Activated B cell treated with CpG ODN at 0.5 μM for 24 hours (primary cell): Measurements from ENCODE around the gene ARV1. TPM values are rescaled to one million over a fixed set of nuclear protein-coding genes. Genes with fewer than 3 reads are reported as not detected.
"Not testable (repeated sequence)": the region's sequence is repeated elsewhere in the genome, so short reads cannot be mapped to it uniquely, and the experiment has no call there.

Experiments
- ATAC-seq: fragments of 200-7000 bp; cut with Tn5 transposase; one replicate; pipeline ENCODE4 v1.10.0; 2021; ENCODE audit warnings: low read depth, mild to moderate bottlenecking, moderate library complexity
- CTCF ChIA-PET: fragments of 350-600 bp; sonication (Branson Sonifier 250); formaldehyde crosslinking; loops from one replicate; lab custom pipeline; 2021; ENCODE audit warnings: antibody characterized with exemption; lab: Charles Lee
- POLR2A ChIA-PET: fragments of 350-600 bp; sonication (Branson Sonifier 250); formaldehyde crosslinking; loops from one replicate; lab custom pipeline; 2021; ENCODE audit warnings: antibody characterized with exemption; lab: Charles Lee
- DNase-seq: peaks from one replicate; pipeline ENCODE4 v3.0.0; 2022
- H3K27ac Mint-ChIP-seq: one replicate; pipeline ENCODE4 v1.8.0; 2020; ENCODE audit warnings: mixed read lengths
- H3K27me3 Mint-ChIP-seq: one replicate; pipeline ENCODE4 v1.8.0; 2021; ENCODE audit warnings: mixed read lengths
- H3K36me3 Mint-ChIP-seq: one replicate; pipeline ENCODE4 v1.8.0; 2021; ENCODE audit warnings: low read depth, mixed read lengths
- H3K4me1 Mint-ChIP-seq: one replicate; pipeline ENCODE4 v1.8.0; 2021; ENCODE audit warnings: mixed read lengths
- H3K4me3 Mint-ChIP-seq: one replicate; pipeline ENCODE4 v1.8.0; 2020; ENCODE audit warnings: mild to moderate bottlenecking, mixed read lengths
- H3K9me3 Mint-ChIP-seq: one replicate; pipeline ENCODE4 v1.8.0; 2020; ENCODE audit warnings: mixed read lengths
- intact Hi-C: fragments of 100-400 bp; cut with micrococcal nuclease; formaldehyde crosslinking; loops from one replicate; pipeline ENCODE4 v1.15.1; 2024
- total RNA-seq: library from RNA; stranded (reverse); gene quantifications from 2 replicates; pipeline ENCODE4 v1.2.3, GENCODE V29; 2022
- TF ChIP-seq, protein P1 (sequence below): fragments of 200-600 bp; IDR thresholded peaks from one replicate; pipeline ENCODE4 v1.8.0; 2022; ENCODE audit warnings: antibody characterized with exemption, mild to moderate bottlenecking

Gene ARV1
- total RNA-seq, 1 donor from 2014 or later, result 13.7 TPM

DNA sequence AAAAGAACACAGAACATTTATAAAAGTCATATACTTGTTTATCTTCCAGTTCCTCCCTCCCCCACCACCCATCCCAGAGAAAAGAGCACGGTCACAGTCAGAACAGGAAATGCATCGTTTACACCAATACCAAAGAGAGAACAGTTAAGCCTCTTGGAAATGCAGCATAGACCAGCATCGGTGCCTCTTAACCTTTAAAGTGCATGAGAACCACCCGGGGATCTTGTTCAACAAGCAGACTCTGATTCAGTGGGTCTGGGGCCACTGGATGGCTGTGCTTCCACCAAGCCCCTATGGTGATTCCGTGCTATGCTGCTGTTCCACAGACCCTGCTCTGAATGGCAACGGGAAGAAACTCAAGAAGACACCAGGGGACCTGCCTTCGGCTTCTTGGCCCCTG, 41.9 kb downstream of the ARV1 start:
- DNase-seq, result no peak
- intact Hi-C loops, result no loop called here
- Mint-ChIP-seq H3K4me3 (no peak overlapping the region), H3K27ac (no peak overlapping the region), H3K36me3 (peaks cover 9% of the 10 kb centered on the region), H3K27me3 (no peaks in the 10 kb centered on the region), H3K9me3 (no peaks in the 10 kb centered on the region), H3K4me1 (no peaks in the 10 kb centered on the region)
- no peak for ATAC-seq
- TF ChIP-seq, protein P1, sequence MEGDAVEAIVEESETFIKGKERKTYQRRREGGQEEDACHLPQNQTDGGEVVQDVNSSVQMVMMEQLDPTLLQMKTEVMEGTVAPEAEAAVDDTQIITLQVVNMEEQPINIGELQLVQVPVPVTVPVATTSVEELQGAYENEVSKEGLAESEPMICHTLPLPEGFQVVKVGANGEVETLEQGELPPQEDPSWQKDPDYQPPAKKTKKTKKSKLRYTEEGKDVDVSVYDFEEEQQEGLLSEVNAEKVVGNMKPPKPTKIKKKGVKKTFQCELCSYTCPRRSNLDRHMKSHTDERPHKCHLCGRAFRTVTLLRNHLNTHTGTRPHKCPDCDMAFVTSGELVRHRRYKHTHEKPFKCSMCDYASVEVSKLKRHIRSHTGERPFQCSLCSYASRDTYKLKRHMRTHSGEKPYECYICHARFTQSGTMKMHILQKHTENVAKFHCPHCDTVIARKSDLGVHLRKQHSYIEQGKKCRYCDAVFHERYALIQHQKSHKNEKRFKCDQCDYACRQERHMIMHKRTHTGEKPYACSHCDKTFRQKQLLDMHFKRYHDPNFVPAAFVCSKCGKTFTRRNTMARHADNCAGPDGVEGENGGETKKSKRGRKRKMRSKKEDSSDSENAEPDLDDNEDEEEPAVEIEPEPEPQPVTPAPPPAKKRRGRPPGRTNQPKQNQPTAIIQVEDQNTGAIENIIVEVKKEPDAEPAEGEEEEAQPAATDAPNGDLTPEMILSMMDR, result no peak
- ChIA-PET POLR2A (no interaction called here), CTCF (no interaction called here)

DNA sequence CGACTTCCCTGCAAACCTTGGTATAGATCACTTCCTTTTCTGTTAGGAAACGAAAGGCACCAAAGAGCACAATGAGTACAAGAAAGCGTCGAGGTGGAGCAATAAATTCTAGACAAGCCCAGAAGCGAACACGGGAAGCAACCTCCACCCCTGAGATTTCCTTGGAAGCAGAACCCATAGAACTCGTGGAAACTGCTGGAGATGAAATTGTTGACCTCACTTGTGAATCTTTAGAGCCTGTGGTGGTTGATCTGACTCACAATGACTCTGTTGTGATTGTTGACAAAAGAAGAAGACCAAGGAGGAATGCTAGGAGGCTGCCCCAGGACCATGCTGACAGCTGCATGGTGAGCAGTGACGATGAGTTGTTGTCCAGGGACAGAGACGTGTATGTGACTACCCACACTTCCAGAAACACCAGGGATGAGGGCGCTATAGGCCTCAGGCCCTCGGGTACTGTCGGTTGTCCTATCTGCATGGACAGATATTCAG, 42.7 kb downstream of the ARV1 start:
- intact Hi-C loops, result no loop called here
- H3K27me3 Mint-ChIP-seq, result no peaks in the 10 kb centered on the region
- H3K4me1 Mint-ChIP-seq, result no peaks in the 10 kb centered on the region
- ATAC-seq, result no peak
- TF ChIP-seq, protein P1, result no peak
- DNase-seq, result no peak
- POLR2A ChIA-PET, result no interaction called here
- H3K27ac Mint-ChIP-seq, result no peak overlapping the region
- no peak overlapping the region for H3K4me3 Mint-ChIP-seq
- H3K9me3 Mint-ChIP-seq, result no peaks in the 10 kb centered on the region
- CTCF ChIA-PET, result no interaction called here
- peaks cover 9% of the 10 kb centered on the region for H3K36me3 Mint-ChIP-seq

DNA sequence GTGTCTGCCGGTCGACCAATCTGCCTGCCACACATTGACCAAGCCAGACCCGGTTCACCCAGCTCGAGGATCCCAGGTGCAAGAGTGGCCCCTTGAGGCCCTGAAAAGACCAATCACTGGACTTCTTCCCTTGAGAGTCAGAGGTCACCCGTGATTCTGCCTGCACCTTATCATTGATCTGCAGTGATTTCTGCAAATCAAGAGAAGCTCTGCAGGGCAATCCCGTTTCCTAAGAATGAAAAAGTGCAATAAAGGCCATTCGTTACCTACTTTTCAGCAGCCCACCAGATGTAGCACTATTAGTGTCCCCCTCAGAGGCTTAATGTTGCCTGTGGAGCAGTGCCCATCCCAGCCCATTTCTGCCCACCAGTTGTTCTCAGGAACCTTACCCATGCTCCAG, 43.6 kb downstream of the ARV1 start:
- POLR2A ChIA-PET, H3K4me1 Mint-ChIP-seq, H3K9me3 Mint-ChIP-seq, ATAC-seq, H3K27ac Mint-ChIP-seq, H3K4me3 Mint-ChIP-seq, intact Hi-C loops, H3K27me3 Mint-ChIP-seq, DNase-seq, H3K36me3 Mint-ChIP-seq, CTCF ChIA-PET: not testable (repeated sequence)

DNA sequence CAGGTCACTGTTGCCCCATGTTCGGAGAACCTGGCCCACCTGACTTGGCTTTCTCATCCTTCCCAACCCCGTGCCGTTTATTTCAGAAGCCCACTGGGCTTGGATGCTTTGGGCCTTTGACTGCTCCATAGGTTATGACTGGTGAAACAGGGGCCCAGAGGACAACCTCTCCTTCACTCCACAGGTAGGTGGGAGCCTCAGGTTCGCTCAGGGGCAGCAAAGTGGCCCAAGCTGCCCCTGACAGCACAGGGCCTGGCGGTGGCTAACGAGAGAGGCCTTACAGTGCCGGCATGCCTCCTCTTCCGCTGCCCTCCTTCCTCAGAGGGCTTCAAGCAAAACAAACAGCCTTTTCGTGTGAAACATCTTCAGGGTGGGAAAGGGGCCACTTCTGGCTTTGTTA, 44.3 kb downstream of the ARV1 start:
- intact Hi-C loops, result no loop called here
- no peaks in the 10 kb centered on the region for H3K27me3 Mint-ChIP-seq
- no peaks in the 10 kb centered on the region for H3K4me1 Mint-ChIP-seq
- TF ChIP-seq, protein P1, result no peak
- DNase-seq (no peak), ATAC-seq (no peak)
- peaks cover 9% of the 10 kb centered on the region for H3K36me3 Mint-ChIP-seq
- ChIA-PET POLR2A (no interaction called here), CTCF (no interaction called here)
- H3K9me3 Mint-ChIP-seq, result no peaks in the 10 kb centered on the region
- no peak overlapping the region for H3K27ac Mint-ChIP-seq
- no peak overlapping the region for H3K4me3 Mint-ChIP-seq

DNA sequence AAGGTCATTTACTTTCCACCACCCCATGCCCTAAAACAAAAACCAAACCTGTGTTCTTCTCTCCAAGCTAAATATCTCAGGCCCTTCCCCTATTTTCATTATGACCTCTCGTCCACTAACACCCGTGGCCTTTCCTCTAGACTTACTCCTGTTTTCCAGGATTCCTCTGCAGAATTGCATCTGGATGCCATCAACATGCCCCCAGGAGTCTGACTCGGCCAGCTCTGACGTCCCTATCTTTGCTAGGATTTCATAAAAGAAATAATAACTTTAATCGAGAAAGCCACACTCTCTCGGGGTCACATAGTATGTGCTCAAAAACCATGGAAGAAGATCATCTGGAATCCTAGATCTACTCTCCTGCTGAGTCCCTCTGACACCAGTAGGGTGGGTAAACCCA, 47.7 kb downstream of the ARV1 start:
- no peak overlapping the region for H3K27ac Mint-ChIP-seq
- H3K9me3 Mint-ChIP-seq, result no peaks in the 10 kb centered on the region
- DNase-seq (no peak), ATAC-seq (no peak)
- POLR2A ChIA-PET, result no interaction called here
- CTCF ChIA-PET, result no interaction called here
- intact Hi-C loops, result no loop called here
- TF ChIP-seq, protein P1, result no peak
- H3K4me1 Mint-ChIP-seq, result peaks cover 5% of the 10 kb centered on the region
- no peak overlapping the region for H3K4me3 Mint-ChIP-seq
- no peaks in the 10 kb centered on the region for H3K27me3 Mint-ChIP-seq
- H3K36me3 Mint-ChIP-seq, result no peaks in the 10 kb centered on the region
